GM20431 (cell line): ENCODE measurements around the gene TFAM.
"Not testable (repeated sequence)": the region's sequence is repeated elsewhere in the genome, so short reads cannot be mapped to it uniquely, and the experiment has no call there.

Experiments
- in situ Hi-C: fragments of 300-500 bp; cut with MseI, MboI; formaldehyde crosslinking; loops from one replicate; pipeline ENCODE4 v1.15.0; 2020; ENCODE audit warnings: low sequenced_read_pairs; ENCODE audit not compliant: unreplicated experiment

TFAM gene

DNA sequence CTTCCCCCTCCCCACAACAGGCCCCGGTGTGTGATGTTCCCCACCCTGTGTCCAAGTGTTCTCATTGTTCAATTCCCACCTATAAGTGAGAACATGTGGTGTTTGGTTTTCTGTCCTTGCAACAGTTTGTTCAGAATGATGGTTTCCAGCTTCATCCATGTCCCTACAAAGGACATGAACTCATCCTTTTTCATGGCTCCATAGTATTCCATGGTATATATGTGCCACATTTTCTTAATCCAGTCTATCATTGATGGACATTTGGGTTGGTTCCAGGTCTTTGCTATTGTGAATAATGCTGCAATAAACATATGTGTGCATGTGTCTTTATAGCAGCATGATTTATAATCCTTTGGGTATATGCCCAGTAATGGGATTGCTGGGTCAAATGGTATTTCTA, 43.2 kb downstream of the TFAM start:
- in situ Hi-C loops = not testable (repeated sequence)

DNA sequence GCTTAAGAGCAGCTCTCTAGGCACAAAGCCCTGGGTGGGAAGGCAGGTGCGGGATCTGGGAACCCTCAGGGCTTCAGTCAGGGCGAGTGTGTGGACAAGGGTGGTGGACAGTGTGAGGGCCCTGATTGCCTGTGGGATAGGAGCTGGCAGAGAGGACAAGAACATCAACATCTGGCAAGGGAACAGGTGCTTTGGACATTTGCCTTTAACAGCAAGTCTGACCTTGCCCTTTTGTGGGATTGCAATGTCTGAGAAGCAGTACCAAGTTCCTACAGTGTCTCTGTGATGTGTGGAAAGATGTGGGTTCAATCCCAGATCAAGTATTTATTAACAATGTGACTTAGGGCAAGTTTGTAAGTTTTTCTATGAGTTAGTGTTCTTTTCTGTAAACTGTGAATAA, 46.7 kb downstream of the TFAM start:
- in situ Hi-C loops = no loop called here

DNA sequence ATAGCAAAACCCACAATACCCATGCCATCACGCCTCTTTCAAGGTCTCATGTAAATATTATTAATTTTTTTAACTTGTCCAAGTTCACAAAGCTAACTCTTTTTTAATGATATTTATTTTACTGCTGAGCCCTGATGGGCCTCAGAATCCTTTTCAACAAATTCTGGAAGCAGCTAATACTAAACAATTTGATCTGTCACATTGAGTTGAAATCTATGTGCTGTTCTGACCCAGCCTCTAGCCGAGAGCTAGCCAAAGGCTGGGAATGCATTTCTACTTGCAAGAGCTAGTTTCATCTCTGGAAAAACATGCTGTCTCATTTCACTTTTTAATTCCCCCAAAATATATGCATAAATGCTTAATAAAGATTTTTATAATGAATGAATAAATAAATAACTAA, 47.9 kb downstream of the TFAM start:
- in situ Hi-C loops = no loop called here

DNA sequence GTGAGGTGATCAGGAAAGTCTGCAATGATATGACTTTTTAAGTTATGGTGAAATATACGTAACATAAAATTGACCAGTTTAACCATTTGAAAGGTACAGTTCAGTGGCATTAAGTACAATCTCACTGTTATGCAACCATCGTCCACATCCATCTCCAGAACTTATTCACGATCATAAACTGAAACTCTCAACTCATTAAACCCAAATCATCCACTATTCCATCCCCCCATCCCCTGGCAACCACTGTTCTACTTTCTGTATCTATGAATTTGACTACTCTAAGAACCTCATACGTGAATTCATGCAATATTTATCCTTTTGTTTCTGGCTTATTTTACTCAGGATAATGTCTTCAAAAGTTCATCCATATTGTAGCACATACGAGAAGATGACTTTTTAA, 48.4 kb downstream of the TFAM start:
- in situ Hi-C loops = no loop called here

DNA sequence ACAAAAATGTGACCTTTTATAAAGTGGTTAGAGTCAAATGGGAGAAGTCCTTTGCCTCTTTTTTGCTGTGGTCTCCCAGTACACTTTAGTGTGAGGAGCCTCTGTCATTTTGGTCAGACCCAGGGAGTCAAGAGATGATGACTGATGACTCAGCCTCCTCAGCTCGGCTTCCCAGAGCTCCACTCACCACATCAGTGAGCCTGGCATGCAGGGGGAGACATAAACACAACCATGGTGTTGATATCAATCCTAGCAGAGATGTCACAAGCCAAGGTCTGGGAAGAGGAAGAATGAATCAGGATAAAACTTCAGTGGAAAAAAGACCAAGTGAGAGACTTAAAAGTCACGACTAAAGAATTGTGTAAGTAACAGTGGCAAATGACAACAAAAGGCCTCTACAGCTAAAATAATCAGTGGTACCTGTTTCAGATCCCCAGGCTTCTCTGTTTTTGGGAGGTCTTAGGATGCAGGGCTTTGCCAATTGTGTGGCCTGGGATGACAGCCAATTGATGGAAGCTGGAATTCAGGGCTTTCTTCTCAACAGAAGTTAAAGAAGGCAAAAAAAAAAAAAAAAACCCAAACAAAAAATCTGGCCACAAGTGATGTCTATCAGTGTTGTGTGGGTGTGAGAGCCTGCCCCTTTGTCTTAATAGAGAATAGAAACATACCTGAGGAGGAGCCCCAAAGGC, 50.2 kb downstream of the TFAM start:
- in situ Hi-C loops = no loop called here

DNA sequence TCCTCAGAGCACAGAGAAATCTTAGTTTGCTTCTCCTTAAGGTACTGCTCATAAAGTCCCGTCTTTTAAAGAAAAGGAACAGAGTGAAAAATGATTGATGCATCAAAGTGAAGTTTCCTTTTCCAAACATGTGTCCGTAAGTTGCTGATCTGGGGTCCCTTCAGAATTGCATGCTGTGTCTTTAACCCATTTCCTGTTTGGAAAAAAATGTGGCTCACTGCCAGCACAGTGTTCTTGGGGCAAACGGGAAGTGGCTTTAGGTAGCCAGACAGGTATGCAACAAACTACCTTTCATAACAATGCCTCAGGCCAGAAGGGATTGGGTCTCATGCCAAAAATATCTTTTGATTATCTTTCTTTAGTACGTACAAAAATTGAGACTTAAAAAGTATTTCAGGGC, 50.9 kb downstream of the TFAM start:
- in situ Hi-C loops = no loop called here

DNA sequence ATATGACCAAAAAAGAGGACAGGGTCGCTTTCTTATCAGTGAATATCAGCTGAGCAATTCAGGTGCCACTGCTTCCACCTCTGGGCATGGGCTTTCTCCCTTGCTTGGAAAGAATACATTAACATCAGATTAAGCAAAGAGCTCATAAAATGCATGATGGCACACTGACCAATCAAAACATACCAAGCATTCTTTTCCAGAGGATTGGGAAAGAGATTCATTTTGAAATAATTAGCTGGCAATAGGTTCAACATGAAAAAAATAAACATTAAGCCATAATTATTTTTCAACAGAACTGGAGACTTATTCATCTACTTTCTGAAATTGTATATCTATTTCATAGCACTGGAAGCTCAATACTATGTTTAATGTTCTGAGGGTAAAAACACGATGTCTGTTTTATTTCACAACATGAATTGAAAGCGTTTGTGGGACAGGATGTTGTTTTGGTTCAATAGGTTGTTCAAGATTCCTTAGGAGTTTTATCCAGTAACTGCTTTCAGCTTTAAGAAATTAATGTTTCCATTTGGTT, 53.2 kb downstream of the TFAM start:
- in situ Hi-C loops = no loop called here

DNA sequence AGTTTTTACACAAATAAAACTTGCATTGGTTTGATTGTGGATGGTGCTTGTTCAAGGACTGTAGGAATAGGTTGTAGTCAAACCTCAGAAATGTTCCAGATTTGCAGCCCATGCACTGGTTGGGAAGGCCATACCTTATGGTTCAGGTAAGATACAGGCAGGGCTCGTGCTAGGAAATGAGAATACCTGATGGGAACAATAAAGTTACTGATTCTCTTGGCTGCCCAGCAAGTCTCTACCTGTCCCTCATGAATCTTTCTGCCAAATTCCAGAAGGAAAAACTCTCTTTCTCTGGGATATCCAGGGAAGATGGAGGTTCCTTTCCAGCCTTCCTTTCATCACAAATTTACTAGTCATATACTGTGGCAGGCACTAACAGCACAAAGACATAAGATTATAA, 53.8 kb downstream of the TFAM start:
- in situ Hi-C loops = no loop called here

DNA sequence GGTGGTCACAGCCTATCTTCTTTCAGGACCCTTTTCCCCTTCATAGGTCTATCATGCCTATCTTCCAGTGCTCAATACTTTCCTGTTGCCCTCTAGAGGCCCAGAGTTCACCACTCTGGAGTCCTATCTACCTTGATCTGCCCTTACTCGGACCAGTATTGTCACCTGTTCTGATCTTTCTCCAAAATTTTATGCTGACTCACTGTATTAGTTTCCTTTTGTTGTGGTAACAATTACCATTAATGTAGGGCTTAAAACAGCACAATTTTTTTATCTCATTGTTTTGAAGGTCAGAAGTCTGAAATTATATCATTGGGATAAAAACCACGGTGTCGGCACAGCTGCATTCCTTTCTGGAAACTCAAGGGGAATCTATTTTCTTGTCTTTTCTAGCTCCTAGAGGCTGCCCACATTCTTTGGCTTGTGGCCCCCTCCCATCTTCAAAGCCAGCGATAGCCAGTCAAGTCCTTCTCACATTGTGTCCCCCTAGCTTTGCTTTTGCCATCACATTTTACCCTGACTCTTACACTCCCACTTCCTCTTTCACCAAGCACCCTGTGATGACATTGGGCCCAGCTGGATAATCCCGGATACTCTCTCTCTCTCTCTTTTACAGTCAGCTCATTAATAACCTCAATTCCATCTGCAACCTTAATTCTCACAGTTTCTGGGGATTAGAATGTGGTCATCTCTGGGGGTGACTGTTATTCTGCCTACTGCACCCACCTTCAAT, 54.6 kb downstream of the TFAM start:
- in situ Hi-C loops = no loop called here

DNA sequence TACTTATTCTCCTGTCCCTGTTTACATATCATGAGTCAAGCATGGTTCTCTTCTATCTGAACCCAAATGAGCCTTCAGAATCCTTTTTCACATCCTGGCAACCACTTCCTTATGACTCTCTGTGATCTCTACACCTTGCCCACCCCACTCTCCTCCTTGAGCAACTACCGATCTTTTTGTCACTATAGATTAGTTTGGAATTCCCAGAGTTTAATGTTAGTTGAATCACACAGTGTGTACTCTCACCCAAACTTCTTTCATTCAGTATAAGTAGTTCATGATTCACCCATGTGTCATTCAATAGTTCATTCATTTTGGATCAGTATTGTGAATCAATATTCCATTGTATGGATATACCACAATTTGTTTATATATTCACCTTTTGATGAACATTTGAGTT, 55.3 kb downstream of the TFAM start:
- in situ Hi-C loops = no loop called here

DNA sequence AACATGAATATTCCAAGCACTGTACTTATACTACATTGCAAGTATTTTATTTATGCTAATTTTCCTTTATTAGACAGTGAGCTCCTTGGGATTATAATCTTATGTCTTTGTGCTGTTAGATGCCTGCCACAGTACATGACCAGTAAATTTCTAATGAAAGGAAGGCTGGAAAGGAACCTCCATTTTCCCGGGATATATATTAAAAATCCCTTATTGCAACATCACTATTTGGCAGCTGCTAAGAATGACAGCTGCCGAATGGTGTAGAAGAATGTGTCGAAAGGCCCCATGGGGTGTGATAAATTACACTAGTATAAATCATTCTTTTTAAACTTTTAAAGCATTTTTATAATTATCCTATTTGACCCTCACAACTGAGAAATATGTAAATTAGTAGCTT, 59.1 kb downstream of the TFAM start:
- in situ Hi-C loops = no loop called here

DNA sequence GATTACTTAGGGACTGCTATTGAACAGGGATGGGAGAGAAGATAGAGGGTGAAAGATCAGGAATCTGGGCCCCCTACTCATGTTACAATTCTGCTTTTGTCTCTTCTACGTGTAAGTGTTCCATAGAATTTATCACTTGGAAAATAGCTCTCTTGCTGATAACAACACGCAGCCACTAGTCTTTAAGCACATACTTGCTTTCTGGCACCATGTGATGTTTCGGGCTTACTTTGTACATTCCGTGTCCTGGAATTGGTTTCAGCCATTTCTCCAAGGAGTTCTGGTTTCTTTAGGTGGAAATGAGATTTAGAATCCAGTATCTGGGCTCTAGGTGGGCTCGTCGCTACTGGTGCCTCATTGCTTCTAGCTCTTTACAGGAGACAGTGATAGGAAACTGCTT, 59.7 kb downstream of the TFAM start:
- in situ Hi-C loops = no loop called here

DNA sequence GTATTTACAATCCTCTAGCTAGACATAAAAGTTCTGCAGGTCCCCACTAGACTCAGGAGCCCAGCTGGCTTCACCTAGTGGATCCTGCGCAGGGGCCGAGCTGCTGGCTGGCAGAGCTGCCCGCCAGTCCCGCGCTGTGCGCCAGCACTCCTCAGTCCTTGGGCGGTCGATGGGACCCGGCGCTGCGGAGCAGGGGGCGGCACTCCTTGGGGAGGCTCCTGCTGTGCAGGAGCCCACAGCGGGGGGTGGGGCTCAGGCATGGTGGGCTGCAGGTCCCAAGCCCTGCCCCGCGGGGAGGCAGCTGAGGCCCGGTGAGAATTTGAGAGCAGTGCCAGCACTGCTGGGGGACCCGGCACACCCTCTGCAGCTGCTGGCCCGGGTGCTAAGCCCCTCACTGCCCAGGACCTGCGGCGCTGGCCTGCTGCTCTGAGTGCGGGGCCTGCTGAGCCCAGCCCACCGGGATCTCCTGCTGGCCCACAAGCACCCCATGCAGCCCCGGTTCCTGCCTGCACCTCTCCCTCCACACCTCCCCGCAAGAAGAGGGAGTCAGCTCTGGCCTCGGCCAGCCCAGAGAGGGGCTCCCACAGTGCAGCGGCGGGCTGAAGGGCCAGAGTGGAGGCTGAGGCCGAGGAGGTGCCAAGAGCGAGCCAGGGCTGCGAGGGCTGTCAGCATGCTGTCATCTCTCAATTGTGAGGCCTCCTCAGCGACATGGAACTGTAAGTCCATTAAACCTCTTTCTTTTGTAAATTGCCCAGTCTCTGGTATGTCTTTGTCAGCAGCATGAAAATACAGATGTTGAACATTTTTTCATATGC, 63.1 kb downstream of the TFAM start:
- in situ Hi-C loops = no loop called here
